Hair follicle dermal papilla cell (primary cell): Measurements from ENCODE around the gene CERCAM. TPM values are rescaled to one million over a fixed set of nuclear protein-coding genes. Genes with fewer than 3 reads are reported as not detected.

Experiments
- total RNA-seq: library from RNA; depleted of rRNA; stranded (reverse); fragments of >200 nt; gene quantifications from 2 replicates; pipeline ENCODE4 v1.2.3, GENCODE V29; 2012

CERCAM gene
- total RNA-seq = 194 and 208 TPM in 2 replicates

GRCh38 chr9:128420651-128421481 lies at the start of gene CERCAM:
CERCAM (plus strand) TSS chr9:128420857; CDS start chr9:128420878, 21 bp downstream.

GRCh38 chr9:128455849-128456612 lies 35.4 kb downstream of the CERCAM start, which contains the start of gene ODF2:
ODF2 (plus strand) TSS chr9:128456006; CDS start chr9:128456092, 86 bp downstream.

Other genes starting within 250 kb of the CERCAM start
- gene CIZ1, start 229.3 kb upstream of the CERCAM start, total RNA-seq = 48.1 and 52.7 TPM in 2 replicates
- 59.6 and 119 TPM in 2 replicates for gene DNM1, start 217.5 kb upstream of the CERCAM start, total RNA-seq
- 159 and 173 TPM in 2 replicates for gene GOLGA2, start 144.8 kb upstream of the CERCAM start, total RNA-seq
- 16.6 and 18.0 TPM in 2 replicates for gene SWI5, start 144.6 kb upstream of the CERCAM start, total RNA-seq
- gene TRUB2, start 98.4 kb upstream of the CERCAM start, total RNA-seq = 16.9 and 17.9 TPM in 2 replicates
- 31.0 and 35.7 TPM in 2 replicates for gene COQ4, start 98.0 kb upstream of the CERCAM start, total RNA-seq
- gene SLC27A4, start 80.3 kb upstream of the CERCAM start, total RNA-seq = 23.3 and 23.5 TPM in 2 replicates
- 39.4 and 42.7 TPM in 2 replicates for gene URM1, start 49.5 kb upstream of the CERCAM start, total RNA-seq
- 27.3 and 31.0 TPM in 2 replicates for gene ODF2, start 35.1 kb downstream of the CERCAM start, total RNA-seq
- gene GLE1, start 83.9 kb downstream of the CERCAM start, total RNA-seq = 25.8 and 28.1 TPM in 2 replicates
- gene SPTAN1, start 131.7 kb downstream of the CERCAM start, total RNA-seq = 396 and 421 TPM in 2 replicates
- gene DYNC2I2, start 236.0 kb downstream of the CERCAM start, total RNA-seq = 49.8 and 56.8 TPM in 2 replicates